ENCODE data around the gene VEPH1. TPM values are rescaled to one million over a fixed set of nuclear protein-coding genes. Genes with fewer than 3 reads are reported as not detected.

VEPH1 gene
- total and polyA plus RNA-seq, 2 experiments from 2014 or later: 36.8 to 44.0 TPM

DNA sequence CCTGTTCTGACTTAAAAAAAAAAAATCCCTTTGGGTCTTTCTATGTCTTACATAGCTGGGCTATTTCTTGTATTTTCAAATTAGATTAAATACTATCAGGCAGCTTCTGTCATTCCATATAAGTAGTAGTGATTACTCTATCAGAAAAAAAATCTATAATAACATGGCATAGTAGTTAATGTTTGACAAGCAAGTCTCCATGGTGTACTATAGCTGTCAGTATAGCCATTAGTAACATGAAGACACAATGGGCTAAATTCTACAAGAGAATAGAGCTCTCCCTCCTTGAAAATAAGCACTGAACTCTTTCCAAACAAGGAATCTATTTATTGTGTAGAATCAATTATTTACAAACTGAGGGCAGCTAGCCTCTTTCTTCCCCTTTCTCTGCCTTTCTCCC is 19.4 kb upstream of the VEPH1 start:
- Histone ChIP-seq H2AFZ (no peak overlapping the region), H3K4me3 (no peak overlapping the region), H3K79me2 (ENCODE audit: insufficient read depth) (peaks cover 74% of the 10 kb centered on the region), H3K4me2 (ENCODE audit: unreplicated experiment) (no peak overlapping the region), H3K27ac (no peak overlapping the region), H3K36me3 (ENCODE audit: low read depth) (no peaks in the 10 kb centered on the region), H3K9me2 (ENCODE audit: insufficient read depth) (no peaks in the 10 kb centered on the region), H3K27me3 (replicated peaks; ENCODE audit: insufficient read depth) (no peaks in the 10 kb centered on the region), H3K9me3 (ENCODE audit: low read depth) (no peaks in the 10 kb centered on the region), H3K4me1 (ENCODE audit: insufficient read depth) (peaks cover 33% of the 10 kb centered on the region), H4K20me1 (ENCODE audit: insufficient read depth) (no peaks in the 10 kb centered on the region), H3K9ac (no peak overlapping the region), H3F3A (ENCODE audit: insufficient read depth) (peaks cover 35% of the 10 kb centered on the region)
- in situ Hi-C loops (cut with MboI): no loop called here
- TF ChIP-seq EZH2 (IDR thresholded peaks at IDR 0.05; ENCODE audit: insufficient read depth, poor library complexity, severe bottlenecking): no peak
- TF ChIP-seq EZH2phosphoT487 (IDR thresholded peaks at IDR 0.05; ENCODE audit: insufficient read depth, low read depth): no peak
- DNase-seq: no peak

DNA sequence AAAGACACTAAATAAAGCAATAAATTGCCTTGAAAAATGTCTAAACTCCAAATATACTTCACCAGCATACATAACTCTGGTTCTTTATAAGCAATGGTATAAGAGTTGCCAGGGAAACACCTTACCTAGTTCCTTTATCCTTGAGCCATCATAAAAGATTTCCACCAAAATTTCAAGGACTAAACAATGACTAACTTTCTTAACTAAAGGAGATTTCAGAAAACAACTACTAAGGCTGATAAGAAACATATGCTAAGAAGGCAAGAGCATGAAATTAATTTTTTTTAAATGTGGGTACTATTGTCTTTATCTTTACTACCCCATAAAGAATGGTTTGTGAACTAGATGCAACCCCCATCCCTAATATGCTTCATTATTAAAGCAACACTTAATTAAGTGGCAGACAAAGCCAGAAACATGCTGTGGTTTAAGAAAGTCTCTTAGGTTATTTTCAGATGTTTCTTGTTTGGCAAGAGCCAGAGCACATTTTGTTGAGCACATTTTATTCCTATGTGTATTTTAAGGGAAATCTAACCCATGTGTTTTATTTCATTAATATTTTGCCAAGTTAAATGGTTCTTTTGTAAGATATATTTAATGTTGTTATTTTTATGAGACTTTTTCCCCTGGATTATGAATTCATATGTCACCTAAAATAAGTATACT is 17.4 kb upstream of the VEPH1 start:
- Histone ChIP-seq H3K4me3 (no peak overlapping the region), H3F3A (ENCODE audit: insufficient read depth) (peaks cover 18% of the 10 kb centered on the region), H3K4me1 (ENCODE audit: insufficient read depth) (peaks cover 20% of the 10 kb centered on the region), H3K36me3 (ENCODE audit: low read depth) (no peaks in the 10 kb centered on the region), H3K79me2 (ENCODE audit: insufficient read depth) (peaks cover 72% of the 10 kb centered on the region), H3K27ac (peak overlapping the region; percentile 33; the same call in 1 of the 2 replicates), H2AFZ (peak overlapping the region; percentile 30; the same call in 1 of the 2 replicates), H4K20me1 (ENCODE audit: insufficient read depth) (no peaks in the 10 kb centered on the region), H3K4me2 (ENCODE audit: unreplicated experiment) (no peak overlapping the region), H3K9me2 (ENCODE audit: insufficient read depth) (no peaks in the 10 kb centered on the region), H3K9me3 (ENCODE audit: low read depth) (no peaks in the 10 kb centered on the region), H3K9ac (0 out of 2 replicates have a peak overlapping the region, but pooled peaks have one; percentile 12), H3K27me3 (replicated peaks; ENCODE audit: insufficient read depth) (no peaks in the 10 kb centered on the region)
- TF ChIP-seq EZH2 (IDR thresholded peaks at IDR 0.05; ENCODE audit: insufficient read depth, poor library complexity, severe bottlenecking) (no peak), EZH2phosphoT487 (IDR thresholded peaks at IDR 0.05; ENCODE audit: insufficient read depth, low read depth) (no peak)
- in situ Hi-C loops (cut with MboI): no loop called here
- peak; percentile 40 for DNase-seq

DNA sequence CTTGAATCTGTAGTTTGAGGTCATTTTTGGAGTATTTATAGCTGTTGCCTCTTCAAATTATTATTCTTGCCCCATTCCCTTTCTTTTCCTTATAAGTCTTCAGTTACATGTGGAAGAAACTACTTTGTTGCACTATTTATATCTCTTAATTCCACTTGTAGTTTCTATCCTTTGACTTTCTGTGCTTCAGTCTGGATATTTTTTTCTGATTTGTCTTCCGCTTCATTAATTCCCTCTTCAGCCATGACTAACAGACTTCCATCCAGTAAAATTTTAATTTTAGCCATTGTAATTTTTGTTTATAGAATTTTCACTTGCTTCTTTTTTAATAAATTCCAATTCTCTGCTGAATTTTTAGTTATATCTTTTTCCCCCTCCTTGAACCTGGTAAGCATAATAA is 15.7 kb upstream of the VEPH1 start:
- H4K20me1 ChIP-seq (ENCODE audit: insufficient read depth): no peaks in the 10 kb centered on the region
- no peaks in the 10 kb centered on the region for H3K36me3 ChIP-seq (ENCODE audit: low read depth)
- no peaks in the 10 kb centered on the region for H3K27me3 ChIP-seq (replicated peaks; ENCODE audit: insufficient read depth)
- no peak overlapping the region for H3K4me3 ChIP-seq
- H3K9me3 ChIP-seq (ENCODE audit: low read depth): no peaks in the 10 kb centered on the region
- DNase-seq: no peak
- TF ChIP-seq EZH2phosphoT487 (IDR thresholded peaks at IDR 0.05; ENCODE audit: insufficient read depth, low read depth) (no peak), EZH2 (IDR thresholded peaks at IDR 0.05; ENCODE audit: insufficient read depth, poor library complexity, severe bottlenecking) (no peak)
- H2AFZ ChIP-seq: no peak overlapping the region
- peaks cover 20% of the 10 kb centered on the region for H3K4me1 ChIP-seq (ENCODE audit: insufficient read depth)
- no peak overlapping the region for H3K4me2 ChIP-seq (ENCODE audit: unreplicated experiment)
- H3K27ac ChIP-seq: no peak overlapping the region
- H3K9ac ChIP-seq: no peak overlapping the region
- in situ Hi-C loops (cut with MboI): no loop called here
- H3K9me2 ChIP-seq (ENCODE audit: insufficient read depth): no peaks in the 10 kb centered on the region
- peaks cover 66% of the 10 kb centered on the region for H3K79me2 ChIP-seq (ENCODE audit: insufficient read depth)
- 94 to 98% methylated on average over 1 of the region's 1 CpG for WGBS, 2 experiments (ENCODE audit: low coverage in 1 of 2, low lambda C conversion rate in 2 of 2, missing lambda C conversion rate in 2 of 2)
- H3F3A ChIP-seq (ENCODE audit: insufficient read depth): peaks cover 18% of the 10 kb centered on the region

DNA sequence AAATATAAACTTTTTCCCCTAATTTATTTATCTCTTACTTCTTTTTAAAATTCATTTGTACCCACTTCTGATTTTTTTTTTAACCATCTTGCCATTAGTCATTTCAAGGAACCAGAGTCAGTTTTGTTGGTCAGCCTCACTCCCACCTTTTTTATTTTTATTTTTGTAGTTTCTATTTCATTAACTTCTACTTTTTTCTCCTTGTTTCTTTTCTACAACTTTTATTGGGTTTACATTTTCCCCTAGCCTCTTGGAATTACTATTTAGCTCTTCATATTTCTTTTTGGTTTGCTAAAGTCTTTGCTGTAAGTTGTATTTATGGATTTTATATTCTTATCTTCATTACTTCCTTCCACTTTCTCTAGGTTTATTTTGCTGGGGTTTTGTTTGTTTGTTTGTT is 13.7 kb upstream of the VEPH1 start:
- DNase-seq: no peak
- no peaks in the 10 kb centered on the region for H3K9me3 ChIP-seq (ENCODE audit: low read depth)
- H3K79me2 ChIP-seq (ENCODE audit: insufficient read depth): peaks cover 54% of the 10 kb centered on the region
- no peak overlapping the region for H3K4me2 ChIP-seq (ENCODE audit: unreplicated experiment)
- H3F3A ChIP-seq (ENCODE audit: insufficient read depth): peaks cover 18% of the 10 kb centered on the region
- no peak overlapping the region for H3K9ac ChIP-seq
- H3K4me3 ChIP-seq: no peak overlapping the region
- 0 out of 2 replicates have a peak overlapping the region, but pooled peaks have one; percentile 13 for H2AFZ ChIP-seq
- in situ Hi-C loops (cut with MboI): no loop called here
- peaks cover 19% of the 10 kb centered on the region for H3K4me1 ChIP-seq (ENCODE audit: insufficient read depth)
- H3K27ac ChIP-seq: no peak overlapping the region
- no peaks in the 10 kb centered on the region for H3K36me3 ChIP-seq (ENCODE audit: low read depth)
- no peaks in the 10 kb centered on the region for H3K27me3 ChIP-seq (replicated peaks; ENCODE audit: insufficient read depth)
- TF ChIP-seq EZH2 (IDR thresholded peaks at IDR 0.05; ENCODE audit: insufficient read depth, poor library complexity, severe bottlenecking) (no peak), EZH2phosphoT487 (IDR thresholded peaks at IDR 0.05; ENCODE audit: insufficient read depth, low read depth) (no peak)
- H3K9me2 ChIP-seq (ENCODE audit: insufficient read depth): no peaks in the 10 kb centered on the region
- no peaks in the 10 kb centered on the region for H4K20me1 ChIP-seq (ENCODE audit: insufficient read depth)

DNA sequence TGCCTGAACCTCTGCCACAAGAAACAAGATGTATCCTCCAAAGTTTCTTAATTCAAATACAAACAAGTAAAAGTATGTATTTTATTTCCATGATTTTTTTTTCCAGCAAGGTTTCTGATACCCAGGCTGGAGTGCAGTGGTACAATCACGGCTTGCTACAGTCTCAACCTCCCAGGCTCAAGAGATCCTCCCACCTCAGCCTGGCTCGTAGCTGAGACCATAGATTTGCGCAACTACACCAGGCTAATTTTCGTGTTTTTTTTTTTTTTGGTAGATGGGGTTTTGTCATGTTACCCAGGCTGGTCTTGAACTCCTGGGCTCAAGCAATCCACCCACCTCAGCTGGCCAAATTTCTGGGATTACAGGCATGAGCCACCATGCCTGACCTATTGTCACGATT is 12.2 kb upstream of the VEPH1 start:
- no peak overlapping the region for H3K9ac ChIP-seq
- in situ Hi-C loops (cut with MboI): no loop called here
- H3K79me2 ChIP-seq (ENCODE audit: insufficient read depth): peaks cover 63% of the 10 kb centered on the region
- no peak overlapping the region for H3K4me2 ChIP-seq (ENCODE audit: unreplicated experiment)
- no peak overlapping the region for H2AFZ ChIP-seq
- H3K27ac ChIP-seq: no peak overlapping the region
- H3F3A ChIP-seq (ENCODE audit: insufficient read depth): peaks cover 2% of the 10 kb centered on the region
- no peaks in the 10 kb centered on the region for H3K27me3 ChIP-seq (replicated peaks; ENCODE audit: insufficient read depth)
- H3K36me3 ChIP-seq (ENCODE audit: low read depth): no peaks in the 10 kb centered on the region
- 93 to 96% methylated on average over 5 of the region's 5 CpGs for WGBS, 2 experiments (ENCODE audit: low coverage in 1 of 2, low lambda C conversion rate in 2 of 2, missing lambda C conversion rate in 2 of 2)
- DNase-seq: no peak
- no peak for TF ChIP-seq EZH2phosphoT487 (IDR thresholded peaks at IDR 0.05; ENCODE audit: insufficient read depth, low read depth)
- no peak for TF ChIP-seq EZH2 (IDR thresholded peaks at IDR 0.05; ENCODE audit: insufficient read depth, poor library complexity, severe bottlenecking)
- no peaks in the 10 kb centered on the region for H3K9me2 ChIP-seq (ENCODE audit: insufficient read depth)
- H4K20me1 ChIP-seq (ENCODE audit: insufficient read depth): no peaks in the 10 kb centered on the region
- no peaks in the 10 kb centered on the region for H3K9me3 ChIP-seq (ENCODE audit: low read depth)
- peaks cover 5% of the 10 kb centered on the region; the same call in 1 of the 2 replicates for H3K4me1 ChIP-seq (ENCODE audit: insufficient read depth)
- H3K4me3 ChIP-seq: no peak overlapping the region

Measured in GM23248 (cell line).